ENCODE measurements around the gene KYAT1. TPM values are rescaled to one million over a fixed set of nuclear protein-coding genes. Genes with fewer than 3 reads are reported as not detected.
A peak's percentile ranks its signal among the peaks of the same experiment; 100 is the strongest.
"Not testable (repeated sequence)": the region's sequence is repeated elsewhere in the genome, so short reads cannot be mapped to it uniquely, and the experiment has no call there.

The KYAT1 gene
- total RNA-seq, 1 donor from 2014 or later = 9.9 TPM

DNA sequence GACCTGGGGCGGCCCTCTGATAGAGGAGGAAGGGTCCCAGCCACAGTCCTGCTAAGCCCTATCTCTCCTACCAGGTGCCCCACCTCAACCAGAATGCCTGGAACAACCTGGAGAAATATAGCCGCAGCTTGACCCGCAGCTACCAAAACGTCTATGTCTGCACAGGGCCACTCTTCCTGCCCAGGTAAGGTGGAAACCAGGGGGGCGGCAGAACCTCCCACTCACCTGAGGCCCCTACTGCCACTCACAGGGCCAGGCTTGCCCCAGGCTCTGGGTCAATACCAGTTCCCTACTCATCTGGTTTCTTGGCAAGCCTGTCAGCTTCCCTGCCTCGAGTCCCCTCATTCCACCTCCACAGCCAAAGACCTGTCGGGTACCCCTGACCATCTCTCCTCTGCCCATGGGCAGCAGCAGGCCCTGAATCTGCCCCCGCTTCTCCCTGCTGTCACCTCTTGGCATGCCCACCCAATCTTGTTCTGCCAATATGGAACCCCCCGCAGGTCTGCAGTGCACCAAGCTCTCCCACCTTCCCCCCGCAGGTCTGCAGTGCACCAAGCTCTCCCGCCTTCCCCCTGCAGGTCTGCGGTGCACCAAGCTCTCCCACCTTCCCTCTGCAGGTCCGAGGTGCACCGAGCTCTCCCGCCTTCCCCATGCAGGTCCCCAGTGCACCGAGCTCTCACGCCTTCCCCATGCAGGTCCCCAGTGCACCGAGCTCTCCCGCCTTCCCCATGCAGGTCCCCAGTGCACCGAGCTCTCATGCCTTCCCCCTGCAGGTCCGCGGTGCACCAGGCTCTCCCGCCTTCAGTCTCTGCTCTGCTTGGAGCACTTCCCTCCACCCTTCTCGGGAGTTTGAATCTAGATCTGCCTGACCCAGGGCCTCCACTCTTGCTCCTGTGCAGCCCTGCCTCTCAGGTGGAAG, 60.8 kb downstream of the KYAT1 start:
- DNase-seq (ENCODE audit: low read depth) = no peak

GRCh38 chr9:128819716-128820664, 61.8 kb downstream of the KYAT1 start:
- no peak for DNase-seq (ENCODE audit: low read depth)

DNA sequence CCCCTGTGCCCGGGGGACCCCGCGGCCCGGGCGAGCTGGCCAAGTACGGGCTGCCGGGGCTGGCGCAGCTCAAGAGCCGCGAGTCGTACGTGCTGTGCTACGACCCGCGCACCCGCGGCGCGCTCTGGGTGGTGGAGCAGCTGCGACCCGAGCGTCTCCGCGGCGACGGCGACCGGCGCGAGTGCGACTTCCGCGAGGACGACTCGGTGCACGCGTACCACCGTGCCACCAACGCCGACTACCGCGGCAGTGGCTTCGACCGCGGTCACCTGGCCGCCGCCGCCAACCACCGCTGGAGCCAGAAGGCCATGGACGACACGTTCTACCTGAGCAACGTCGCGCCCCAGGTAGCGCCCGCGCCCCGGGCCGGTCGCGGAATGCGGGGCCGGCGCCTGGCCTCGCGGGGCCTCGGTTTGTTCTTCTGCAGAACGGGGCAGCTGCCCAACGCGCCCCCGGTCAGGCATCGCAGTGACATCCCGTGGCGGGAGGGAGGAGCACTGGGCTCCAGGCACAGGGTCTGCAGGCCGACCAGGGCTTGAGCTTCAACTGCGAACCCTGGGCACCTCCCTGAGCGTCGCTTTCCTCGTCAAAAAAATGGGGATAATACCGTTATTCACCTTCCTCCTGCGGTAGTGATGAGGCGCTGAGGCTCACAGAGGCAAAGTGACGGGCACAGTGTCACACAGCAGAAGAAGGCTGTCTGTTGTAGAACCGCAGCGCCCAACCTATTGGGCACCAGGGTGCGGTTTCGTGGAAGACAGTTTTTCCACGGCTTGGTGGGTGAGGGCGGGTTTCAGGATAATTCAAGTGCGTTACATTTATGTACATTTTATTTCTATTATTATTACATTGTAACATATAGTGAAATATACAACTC, 62.7 kb downstream of the KYAT1 start:
- peak; percentile 58 for DNase-seq (ENCODE audit: low read depth)

DNA sequence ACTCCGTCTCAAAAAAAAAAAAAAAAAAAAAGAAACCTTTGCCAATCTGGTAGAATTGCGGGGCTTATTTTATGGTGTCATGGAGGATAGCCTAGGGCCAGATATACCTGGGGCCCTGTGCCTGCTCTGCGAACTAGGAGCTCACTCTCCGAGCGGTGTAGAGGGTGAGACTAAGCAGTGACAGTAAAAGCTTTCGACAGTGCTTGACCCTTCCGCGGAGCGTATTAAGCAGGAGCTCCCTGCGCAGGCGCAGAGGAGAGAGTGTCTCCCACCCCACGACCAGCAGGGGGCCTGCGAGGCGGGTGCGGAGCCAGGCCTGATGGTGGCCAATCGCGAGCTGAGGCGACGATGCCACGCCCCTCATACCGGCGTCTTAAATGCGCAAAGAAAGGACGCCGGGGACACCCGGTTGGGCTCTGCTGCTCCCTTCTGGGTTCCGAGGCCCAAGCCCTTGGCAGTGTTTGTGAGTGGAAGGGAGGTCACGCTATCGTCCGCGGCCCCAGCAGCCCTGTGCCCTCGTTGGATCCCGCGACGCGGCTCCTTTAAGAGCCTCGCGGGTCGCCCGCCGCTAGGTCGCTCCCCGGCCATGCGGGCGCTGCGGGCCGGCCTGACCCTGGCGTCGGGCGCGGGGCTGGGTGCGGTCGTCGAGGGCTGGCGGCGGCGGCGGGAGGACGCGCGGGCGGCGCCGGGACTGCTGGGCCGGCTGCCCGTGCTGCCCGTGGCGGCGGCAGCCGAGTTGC, 63.5 kb downstream of the KYAT1 start, which contains the start of gene ENDOG:
TSS of gene ENDOG (plus strand) at position 402 of the 740 bp plus-strand sequence. CDS start at position 587, 185 bp downstream.
- DNase-seq (ENCODE audit: low read depth) = peak; percentile 98

DNA sequence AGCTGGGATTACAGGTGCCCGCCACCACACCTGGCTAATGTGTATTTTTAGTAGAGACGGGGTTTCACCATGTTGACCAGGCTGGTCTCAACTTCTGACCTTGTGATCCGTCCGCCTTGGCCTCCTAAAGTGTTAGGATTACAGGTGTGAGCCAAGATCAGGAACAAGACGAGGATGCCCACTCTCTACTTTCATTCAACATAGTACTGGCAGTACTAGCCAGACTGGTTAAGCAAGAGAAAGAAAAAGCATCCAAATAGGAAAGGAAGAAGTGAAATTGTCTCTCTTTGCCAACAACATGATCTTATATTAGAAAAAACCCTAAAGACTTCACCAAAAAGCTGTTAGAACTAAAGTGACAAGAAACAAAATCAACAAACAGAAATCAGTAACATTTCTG, 70.9 kb downstream of the KYAT1 start:
- DNase-seq (ENCODE audit: low read depth) = no peak

DNA sequence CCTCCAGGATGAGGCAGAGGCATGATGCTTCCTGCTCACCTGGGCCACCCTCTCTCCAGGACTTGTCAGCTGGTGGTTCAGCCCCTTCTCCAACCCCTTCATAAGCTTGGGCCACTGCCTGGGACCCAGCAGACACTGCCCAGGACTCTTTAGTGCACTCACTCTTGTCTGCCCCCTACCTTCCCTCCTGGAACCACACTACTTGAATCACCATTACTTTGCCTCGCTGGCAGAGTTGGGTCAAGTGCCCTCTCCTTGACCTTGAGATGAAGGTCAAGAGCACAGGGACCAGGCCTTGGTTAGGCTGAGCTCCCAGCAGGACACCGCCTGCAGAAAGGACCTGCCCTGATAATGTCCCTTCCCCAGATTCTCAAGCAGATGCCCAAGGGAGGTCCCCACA, 71.9 kb downstream of the KYAT1 start:
- DNase-seq (ENCODE audit: low read depth) = no peak

DNA sequence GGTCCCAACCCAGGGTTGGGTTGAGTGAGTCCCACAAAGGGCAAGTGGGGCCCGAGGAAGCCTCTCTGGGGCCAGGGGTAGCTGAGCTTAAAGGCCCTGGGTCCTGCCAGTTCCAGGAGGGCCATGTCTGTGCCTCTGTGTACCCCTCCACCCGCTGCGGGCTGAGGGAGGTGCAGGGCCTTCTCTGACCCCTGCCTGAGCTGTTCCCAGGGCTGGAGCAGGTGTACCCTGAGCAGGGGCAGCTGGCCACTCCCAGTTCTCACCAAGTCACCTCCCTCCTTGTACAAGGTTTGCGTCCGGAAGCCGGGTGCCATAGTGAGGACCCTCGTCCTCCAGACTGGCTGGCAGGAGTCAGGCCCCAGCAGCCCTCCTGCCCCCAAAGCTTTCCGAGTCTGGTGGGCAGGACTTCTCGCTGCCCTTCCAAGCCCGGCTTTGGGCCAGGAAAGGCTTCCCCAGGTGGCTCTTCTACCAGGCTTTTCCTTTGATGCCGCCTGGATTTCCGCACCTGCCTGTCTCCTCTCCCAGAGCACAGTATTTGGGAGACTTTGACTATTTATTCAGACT, 72.6 kb downstream of the KYAT1 start:
- DNase-seq (ENCODE audit: low read depth) = no peak

- DNase-seq (ENCODE audit: low read depth) = no peak
Measured at GRCh38 chr9:128808543-128808942, 73.2 kb downstream of the KYAT1 start.

DNA sequence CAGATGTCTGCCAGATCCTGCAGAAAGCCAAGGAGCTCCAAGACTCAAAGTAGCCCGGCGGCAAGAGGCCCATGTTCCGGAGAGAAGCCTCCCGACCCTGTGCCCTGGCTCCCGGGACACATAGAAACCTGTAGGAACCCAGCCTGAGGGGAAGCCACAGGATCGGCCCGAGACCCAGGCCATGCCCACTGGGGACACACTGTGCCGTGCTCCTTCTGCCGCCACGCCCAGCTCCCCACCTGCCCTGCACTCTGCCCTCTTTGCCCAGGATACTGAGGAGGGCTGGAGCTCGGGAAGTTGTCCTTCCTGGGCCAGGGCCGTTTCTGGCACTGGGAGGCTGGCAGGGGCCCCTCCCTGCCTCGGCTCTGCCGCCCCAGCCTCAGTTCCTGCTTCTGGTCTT, 73.9 kb downstream of the KYAT1 start:
- DNase-seq (ENCODE audit: low read depth) = no peak

DNA sequence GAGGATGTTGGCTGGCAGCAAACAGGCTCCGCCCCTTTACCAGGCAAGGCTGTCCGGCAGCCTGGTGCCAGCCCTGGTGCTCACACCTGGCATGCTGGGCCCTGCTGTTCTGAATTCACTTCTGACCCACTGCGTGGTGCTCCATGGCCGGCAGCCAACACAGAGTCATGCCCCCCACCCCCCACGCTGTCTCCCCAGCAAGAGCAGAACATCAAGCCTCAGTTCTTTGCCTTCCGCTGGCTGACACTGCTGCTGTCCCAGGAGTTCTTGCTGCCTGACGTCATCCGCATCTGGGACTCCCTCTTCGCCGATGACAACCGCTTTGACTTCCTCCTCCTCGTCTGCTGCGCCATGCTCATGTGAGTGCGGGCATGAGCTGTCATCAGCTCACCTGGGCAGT, 76.1 kb downstream of the KYAT1 start:
- no peak for DNase-seq (ENCODE audit: low read depth)

GRCh38 chr9:128802482-128802881, 79.3 kb downstream of the KYAT1 start:
- no peak for DNase-seq (ENCODE audit: low read depth)

DNA sequence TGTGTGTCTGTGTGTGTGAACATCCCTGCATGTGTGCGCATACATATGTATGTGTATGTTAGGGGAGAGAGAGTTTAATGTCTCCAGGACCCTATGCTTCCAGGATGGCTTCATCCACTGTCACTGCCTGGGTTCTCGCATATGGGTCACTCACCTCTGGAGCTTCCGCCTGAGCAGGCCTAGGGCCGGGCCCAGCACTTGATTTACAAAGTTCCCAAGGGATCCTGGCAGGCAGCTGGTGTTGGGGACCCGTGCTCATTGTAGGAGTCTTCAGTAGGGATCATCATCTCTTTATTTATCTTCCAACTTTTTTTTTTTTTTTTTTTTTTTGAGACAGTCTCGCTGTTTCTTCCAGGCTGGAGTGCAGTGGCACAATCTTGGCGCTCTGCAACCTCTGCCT, 81.7 kb downstream of the KYAT1 start:
- DNase-seq (ENCODE audit: low read depth) = no peak

- DNase-seq (ENCODE audit: low read depth) = no peak
Measured at GRCh38 chr9:128798896-128799295, 82.9 kb downstream of the KYAT1 start.

GRCh38 chr9:128794961-128795360, 86.8 kb downstream of the KYAT1 start:
- not testable (repeated sequence) for DNase-seq (ENCODE audit: low read depth)

- no peak for DNase-seq (ENCODE audit: low read depth)
Measured at GRCh38 chr9:128792978-128793686, 88.6 kb downstream of the KYAT1 start.

DNA sequence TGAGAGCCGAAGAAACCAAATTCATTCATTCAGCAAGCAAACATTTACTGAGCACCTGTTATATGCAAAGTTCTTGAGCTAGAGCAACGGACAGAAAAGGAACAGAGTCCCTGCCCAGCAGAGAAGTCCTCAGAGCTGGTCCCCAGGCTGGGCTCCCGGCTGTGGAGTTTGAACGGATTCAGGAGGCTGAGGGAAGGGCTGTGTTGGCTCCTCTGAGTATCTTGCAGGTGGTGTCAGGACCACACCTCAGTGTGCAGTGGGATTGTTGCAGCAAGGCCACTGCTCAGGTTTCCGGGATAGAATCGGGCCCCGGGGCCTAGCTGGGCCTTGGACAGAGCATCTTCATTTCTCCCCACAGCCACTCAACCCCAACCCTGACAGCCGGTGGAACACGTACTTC, 89.6 kb downstream of the KYAT1 start:
- no peak for DNase-seq (ENCODE audit: low read depth)

DNA sequence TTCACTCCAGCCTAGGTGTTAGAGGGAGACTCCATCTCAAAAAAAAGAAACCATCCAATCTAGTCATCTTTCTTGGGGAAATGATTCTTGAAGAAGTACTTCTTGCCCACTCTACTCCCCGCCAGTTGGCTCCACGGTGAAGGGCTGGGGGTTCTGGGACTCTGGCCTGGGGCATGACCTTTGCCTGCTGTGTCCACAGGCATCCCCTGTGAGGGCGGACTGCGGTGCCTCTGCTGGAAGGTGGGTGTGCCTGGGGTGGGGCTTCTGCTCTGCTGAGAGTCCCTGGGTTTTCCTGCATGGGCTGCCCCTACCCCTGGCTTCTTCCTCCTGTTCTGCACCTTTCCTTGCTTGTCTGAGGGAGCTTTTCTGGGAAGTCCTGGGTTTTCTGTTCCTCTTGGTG, 91.2 kb downstream of the KYAT1 start:
- no peak for DNase-seq (ENCODE audit: low read depth)

- no peak for DNase-seq (ENCODE audit: low read depth)
Measured at GRCh38 chr9:128788445-128788844, 93.3 kb downstream of the KYAT1 start.

DNA sequence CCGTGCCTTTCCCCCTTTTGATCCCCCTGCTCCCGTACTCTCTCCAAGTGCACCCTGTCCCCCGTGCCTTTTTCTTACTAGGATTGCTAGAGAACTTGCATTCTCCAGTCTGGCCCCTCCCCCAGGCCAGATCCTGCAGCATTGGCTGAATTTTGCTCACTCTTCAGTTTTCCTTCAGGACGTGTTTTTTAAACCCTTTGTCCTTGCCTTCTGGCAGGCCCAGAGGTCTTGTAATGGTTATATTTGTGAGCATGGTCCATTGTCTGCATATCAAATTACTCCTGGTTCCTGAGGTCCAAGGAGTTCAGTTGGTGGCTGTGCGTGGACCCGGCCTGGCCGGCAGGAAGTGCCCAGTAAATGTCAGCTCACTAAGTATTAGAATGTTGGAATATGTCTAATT, 94.1 kb downstream of the KYAT1 start:
- DNase-seq (ENCODE audit: low read depth) = peak; percentile 21

Measured in myocyte (in vitro differentiated cells).